Stimulated activated CD8-positive, alpha-beta memory T cell treated with anti-CD3 and anti-CD28 coated beads, Interleukin-12 subunit alpha, Interleukin-12 subunit beta, amount 100 ng/mL, for 24 hours (primary cell): ENCODE data around the gene CBX6.
"Not testable (repeated sequence)": the region's sequence is repeated elsewhere in the genome, so short reads cannot be mapped to it uniquely, and the experiment has no call there.

Source experiments
- DNase-seq: peaks from one replicate; pipeline ENCODE4 v3.0.0-alpha.2; 2020; ENCODE audit errors: extremely low read depth

CBX6 gene

GRCh38 chr22:38872172-38872830 lies at the start of gene CBX6:
Gene CBX6 (minus strand): TSS chr22:38872216. CDS start chr22:38872190, 26 bp downstream.
- DNase-seq = peak; percentile 91

GRCh38 chr22:38921806-38922205 lies 49.8 kb upstream of the CBX6 start:
- no peak for DNase-seq

DNA sequence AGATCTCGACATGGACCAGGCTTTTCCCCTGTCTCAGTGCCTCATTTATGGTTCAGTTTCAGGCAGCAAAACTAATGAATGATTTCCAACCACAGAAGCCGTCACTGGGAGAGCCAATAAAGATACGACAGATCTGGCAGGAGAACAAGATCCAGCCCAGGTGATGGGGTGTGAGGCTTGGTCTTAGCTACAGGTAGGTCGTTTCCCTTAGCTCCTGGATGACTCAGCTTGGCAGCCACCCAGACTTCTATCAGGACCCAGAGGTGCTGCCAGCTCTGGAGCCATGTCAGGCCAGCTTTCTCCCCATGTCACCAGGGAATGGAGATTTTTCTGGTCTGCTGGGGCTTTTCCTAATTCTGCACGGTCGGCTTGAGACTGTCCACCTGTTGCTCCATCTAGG lies 49.1 kb upstream of the CBX6 start:
- no peak for DNase-seq

- no peak for DNase-seq
These were observed 47.7 kb upstream of the CBX6 start for GRCh38 chr22:38919631-38920190.

- DNase-seq = no peak
These were observed 39.4 kb upstream of the CBX6 start for GRCh38 chr22:38911434-38911833.

DNA sequence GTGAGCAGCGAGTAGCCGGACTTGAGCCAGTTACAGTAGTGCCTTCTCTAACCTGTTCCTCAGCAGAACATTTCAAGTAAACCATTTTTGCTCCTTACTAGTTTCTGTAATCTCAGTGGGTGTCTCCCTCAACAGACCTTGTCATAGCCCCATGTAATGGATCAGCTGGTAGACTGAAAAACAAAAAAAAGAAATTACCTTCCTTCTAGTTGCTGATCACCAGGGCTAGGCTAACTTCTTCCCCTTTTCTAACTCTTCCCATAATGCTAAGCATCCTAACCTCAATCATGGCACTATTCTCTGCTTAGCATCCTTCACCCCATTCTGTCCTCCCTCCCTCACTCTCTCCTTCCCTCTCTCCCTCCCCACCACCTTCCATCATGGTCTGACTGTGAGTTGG lies 35.8 kb upstream of the CBX6 start:
- DNase-seq = no peak

GRCh38 chr22:38906052-38906451 lies 34.0 kb upstream of the CBX6 start:
- DNase-seq = no peak

DNA sequence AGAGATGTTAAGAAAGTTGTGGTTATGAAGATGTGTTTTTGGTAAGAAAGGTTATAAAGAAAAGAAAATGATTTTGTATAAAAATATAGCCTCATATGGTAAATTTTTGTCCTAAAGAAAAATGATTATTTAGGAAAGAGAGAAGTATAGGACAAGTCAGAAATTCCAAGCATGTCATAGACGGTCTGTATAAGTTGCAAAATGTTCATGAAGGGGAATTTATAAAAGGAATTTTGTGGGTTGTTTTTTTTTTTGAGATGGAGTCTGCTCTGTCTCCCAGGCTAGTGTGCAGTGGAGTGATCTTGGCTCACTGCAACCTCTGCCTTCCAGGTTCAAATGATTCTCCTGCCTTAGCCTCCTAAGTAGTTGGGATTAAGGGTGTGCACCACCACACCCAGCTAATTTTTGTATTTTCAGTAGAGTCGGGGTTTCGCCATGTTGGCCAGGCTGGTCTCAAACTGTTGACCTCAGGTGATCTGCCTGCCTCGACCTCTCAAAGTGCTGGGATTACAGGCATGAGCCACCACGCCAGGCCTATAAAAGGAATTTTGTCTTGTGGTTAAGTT lies 32.1 kb upstream of the CBX6 start:
- DNase-seq = not testable (repeated sequence)

DNA sequence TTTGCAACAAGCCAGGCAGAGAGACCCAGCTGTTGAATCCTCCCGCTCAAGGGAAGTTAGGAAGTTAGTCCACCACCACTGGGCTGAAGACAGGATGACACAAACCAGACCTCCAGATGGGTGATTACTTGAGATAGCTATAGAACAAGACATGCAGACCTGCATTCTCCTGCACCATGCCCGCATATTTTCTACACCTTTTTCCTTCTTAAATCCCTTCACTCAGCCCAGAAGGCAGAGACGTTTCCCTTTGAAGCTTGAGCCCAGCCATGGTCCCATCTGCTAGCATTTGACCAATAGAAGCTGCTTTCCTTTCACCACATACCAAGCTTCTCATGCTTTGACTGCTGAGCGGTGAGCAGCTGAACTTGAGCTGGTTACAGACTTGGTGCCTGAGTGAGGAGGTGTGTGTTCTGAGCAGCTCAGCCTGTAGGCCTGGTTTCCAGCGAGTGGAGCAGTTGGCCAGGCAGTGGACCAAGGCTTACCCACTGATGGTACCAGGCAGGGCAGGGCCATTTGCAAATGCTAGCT lies 29.2 kb upstream of the CBX6 start:
- no peak for DNase-seq

DNA sequence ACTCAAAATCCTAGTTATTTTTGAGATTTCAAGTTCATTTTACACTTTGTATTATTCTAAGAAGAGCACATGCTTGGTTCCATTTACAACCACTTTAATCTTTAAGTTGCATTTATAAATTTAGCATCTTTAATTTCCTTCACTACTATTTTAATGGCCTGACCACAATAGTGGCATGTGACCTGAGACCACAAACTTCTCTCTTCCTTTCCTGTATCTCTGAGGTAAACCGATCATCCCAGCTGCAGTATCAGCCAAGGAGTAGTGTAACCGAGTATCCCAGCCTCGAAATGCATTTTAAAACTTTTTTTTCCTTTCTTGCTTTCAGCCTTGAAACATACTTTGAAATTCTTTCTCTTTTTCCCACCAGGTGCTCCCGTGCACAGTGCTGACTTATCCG lies 28.7 kb upstream of the CBX6 start:
- no peak for DNase-seq

GRCh38 chr22:38891256-38891655 lies 19.2 kb upstream of the CBX6 start:
- no peak for DNase-seq

DNA sequence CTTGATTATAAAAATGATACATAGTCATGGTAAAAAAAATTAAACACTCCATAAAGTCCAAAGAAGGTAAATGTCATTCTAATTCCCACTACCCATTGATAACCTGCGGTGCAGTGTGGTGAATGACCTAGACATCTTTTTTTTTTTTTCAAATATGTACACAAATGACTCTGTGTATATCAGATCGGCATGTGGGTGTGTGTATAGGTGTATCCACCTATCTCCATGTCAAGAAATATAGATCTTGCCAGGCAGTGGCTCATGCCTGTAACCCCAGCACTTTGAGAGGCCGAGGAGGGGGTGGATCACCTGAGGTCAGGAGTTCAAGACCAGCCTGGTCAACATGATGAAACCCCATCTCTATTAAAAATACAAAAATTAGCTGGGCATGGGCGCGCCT lies 18.4 kb upstream of the CBX6 start:
- no peak for DNase-seq

- no peak for DNase-seq
These were observed 14.3 kb upstream of the CBX6 start for GRCh38 chr22:38886333-38886732.

GRCh38 chr22:38882972-38883622 lies 11.1 kb upstream of the CBX6 start:
- DNase-seq = no peak

DNA sequence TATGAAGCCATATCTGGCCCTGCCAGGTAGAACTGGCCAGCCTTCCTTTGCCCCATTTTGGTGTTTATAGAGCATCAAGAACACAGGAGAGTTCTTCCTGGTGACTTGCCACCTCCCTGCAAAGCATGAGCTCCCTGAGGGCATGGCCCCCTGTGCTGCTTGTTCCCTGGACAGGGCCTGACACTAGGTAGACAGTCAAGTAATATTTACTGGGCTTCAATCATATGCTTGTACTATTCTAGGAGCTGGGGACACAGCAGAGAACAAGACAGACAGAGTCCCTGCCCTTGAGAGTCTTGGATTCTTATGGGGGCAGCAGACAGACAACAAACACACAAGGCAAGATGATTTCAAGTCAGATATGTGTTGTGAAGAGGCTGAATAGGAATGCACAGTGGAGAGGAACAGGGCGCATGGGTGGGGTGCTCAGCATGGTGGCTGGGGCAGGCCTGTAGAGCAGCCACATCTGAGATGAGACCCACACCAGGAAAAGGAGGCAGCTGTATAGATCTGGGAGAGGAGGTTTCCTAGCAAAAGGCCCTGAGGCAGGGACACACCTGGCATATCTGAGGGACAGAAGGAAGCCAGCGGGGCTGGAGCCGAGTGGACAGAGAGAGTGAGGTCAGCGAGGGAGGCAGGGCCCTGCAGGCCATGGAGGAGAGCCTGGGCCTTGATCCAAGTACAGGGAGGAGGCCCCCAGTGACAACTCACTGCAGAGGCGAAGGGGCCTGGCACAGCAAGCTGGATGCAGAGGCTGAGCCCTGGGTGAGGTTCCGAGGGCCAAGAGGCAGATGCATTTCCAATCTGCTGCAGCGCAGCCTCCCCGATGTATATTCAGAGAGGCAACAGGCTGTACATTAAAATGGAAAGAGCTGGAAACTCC lies 10.2 kb upstream of the CBX6 start:
- no peak for DNase-seq

- DNase-seq = no peak
These were observed 9.5 kb upstream of the CBX6 start for GRCh38 chr22:38881464-38881871.

DNA sequence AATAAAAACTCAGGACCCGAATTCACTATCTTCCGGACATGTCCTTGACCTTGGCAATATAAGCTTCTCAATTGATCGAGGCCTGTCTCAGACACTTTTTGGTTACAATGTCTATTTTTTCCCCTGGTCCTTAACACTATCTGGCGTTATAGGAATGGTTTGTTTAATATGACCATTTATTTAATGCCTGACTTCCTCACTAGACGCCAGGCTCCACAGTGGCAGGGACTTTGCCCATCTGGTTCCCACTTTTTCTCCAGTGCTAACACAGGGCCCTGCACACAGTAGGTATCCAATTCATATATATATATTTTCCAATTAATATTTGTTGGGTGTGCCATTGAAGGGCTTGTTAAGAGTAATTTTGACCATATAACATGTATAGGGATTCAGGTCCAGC lies 7.9 kb upstream of the CBX6 start:
- no peak for DNase-seq

- no peak for DNase-seq
These were observed 7.2 kb upstream of the CBX6 start for GRCh38 chr22:38879108-38879729.

DNA sequence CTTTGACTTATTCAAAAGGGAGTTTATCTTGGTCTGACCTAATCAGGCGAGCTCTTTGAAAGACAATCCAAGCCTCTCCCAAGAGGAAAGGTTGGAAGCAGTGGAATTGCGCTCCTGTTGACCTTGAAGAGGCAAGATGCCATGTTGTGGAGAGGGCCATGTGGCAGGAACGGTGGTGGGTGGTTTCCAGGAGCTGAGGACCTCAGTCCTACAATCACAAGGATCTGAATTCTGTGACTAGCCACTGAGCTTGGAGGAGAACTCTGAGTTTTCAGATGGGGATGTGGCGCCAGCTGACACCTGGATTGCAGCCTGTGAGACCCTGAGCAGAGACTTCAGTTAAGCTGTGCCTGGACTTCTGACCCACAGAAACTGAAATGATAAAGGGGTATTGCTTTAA lies 6.0 kb upstream of the CBX6 start:
- no peak for DNase-seq

DNA sequence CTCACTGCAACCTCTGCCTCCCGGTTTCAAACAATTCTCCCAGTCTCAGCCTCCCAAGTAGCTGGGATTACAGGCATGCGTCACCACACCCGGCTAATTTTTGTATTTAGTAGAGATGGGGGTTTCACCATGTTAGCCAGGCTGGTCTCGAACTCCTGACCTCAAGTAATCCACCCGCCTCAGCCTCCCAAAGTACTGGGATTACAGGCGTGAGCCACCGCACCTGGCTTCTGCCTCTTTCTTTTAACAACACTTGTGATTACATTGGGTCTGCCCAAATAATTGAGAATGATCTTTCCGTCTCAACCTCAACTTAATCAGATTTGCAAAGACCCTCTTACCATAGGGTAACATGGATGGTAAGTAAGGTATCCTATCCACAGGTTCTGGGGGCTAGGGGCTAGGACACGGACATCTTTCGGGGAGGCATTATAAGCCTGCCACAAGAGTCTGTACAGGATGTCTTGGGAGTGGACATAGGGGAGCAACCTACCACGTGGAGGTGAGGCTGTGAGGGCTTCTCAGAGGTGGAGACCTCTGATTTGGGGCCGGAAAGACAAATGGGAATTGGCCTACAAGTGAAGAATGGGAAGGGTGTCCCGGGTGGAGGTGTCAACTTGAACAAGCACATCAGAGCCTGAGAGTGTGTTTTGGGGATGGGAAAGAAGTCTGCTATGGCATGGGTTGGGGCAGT lies 2.7 kb upstream of the CBX6 start:
- no peak for DNase-seq
